Adipocyte (in vitro differentiated cells): ENCODE results near the gene PRKN.

ENCODE experiments used
- DNase-seq: peaks from one replicate; pipeline ENCODE4 v3.0.0-alpha.2; 2015; ENCODE audit warnings: low read depth
- H3K27me3 ChIP-seq: replicated peaks from 2 replicates; pipeline ENCODE4 v1.7.0; 2013; ENCODE audit warnings: mild to moderate bottlenecking, low read length, moderate library complexity; ENCODE audit not compliant: control insufficient read depth, insufficient read depth
- H3K36me3 ChIP-seq: 2 replicates; pipeline ENCODE4 v1.7.0; 2013; ENCODE audit warnings: low read length, mild to moderate bottlenecking, moderate library complexity; ENCODE audit not compliant: control insufficient read depth, insufficient read depth, severe bottlenecking
- H3K4me1 ChIP-seq: 2 replicates; pipeline ENCODE4 v1.7.0; 2013; ENCODE audit warnings: mild to moderate bottlenecking, low read length, moderate library complexity; ENCODE audit not compliant: control insufficient read depth, insufficient read depth
- H3K4me3 ChIP-seq: 2 replicates; pipeline ENCODE4 v1.7.0; 2013; ENCODE audit warnings: mild to moderate bottlenecking, low read length, moderate library complexity
- H3K9ac ChIP-seq: 2 replicates; pipeline ENCODE4 v1.7.0; 2013; ENCODE audit warnings: mild to moderate bottlenecking, low read length, moderate library complexity
- H3K9me3 ChIP-seq: 2 replicates; pipeline ENCODE4 v1.7.0; 2013; ENCODE audit warnings: mild to moderate bottlenecking, low read length, moderate library complexity; ENCODE audit not compliant: control insufficient read depth

Gene PRKN

DNA sequence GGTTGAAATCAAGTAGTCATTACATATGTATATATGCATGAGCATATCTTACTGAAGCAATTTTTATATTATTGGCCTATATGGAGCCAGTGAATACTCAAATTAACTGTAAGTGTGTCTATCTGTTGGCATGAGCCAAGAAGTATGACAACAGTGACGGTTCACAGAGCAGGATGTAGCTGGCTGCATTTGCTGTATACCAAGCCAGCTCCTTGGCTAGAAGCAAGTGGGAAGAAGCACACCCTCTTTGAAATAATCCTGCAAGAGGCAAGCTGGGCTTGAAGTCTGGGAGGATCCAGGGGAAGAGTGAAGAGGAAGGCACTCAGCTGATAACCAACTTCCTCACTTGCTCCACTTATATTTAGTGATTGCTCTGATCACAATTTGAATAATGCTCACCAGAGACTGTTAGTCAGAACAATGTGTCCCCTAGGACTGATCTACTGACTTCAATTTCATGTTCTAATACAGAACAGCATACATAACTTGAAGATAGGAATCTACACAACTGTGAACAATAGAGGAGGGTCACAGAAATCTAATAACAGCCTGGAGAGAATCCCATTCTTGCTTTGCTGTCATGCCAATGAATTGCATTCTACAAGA is 497.3 kb downstream of the PRKN start:
- DNase-seq, result no peak
- no peaks in the 10 kb centered on the region for H3K9me3 ChIP-seq

DNA sequence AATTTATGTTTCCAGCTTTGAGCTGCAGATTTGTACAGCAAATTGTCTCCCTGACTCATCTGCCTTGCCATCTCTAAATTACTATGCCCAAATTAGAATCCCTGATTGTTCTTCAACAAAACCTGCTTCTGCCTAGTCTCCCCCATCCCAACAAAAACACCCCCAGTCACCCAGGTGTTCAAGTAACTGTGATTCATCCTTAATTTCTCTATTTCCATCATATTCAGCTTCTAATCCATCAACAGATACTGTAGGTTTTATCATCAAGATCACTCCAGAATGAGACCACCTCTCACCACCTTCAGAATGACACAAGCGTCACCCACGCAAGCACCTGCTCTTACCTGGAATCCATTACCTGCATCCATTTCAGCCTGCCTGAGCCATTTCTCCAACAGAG is 498.5 kb downstream of the PRKN start:
- Histone ChIP-seq H3K4me3 (no peak overlapping the region), H3K9ac (no peak overlapping the region), H3K4me1 (peaks cover 11% of the 10 kb centered on the region), H3K9me3 (no peaks in the 10 kb centered on the region), H3K36me3 (no peaks in the 10 kb centered on the region), H3K27me3 (no peaks in the 10 kb centered on the region)
- DNase-seq, result no peak

More for the DNA sequence above, 497.3 kb downstream of the PRKN start:
- no peaks in the 10 kb centered on the region for H3K36me3 ChIP-seq
- H3K9ac ChIP-seq, result no peak overlapping the region
- H3K4me1 ChIP-seq, result peaks cover 11% of the 10 kb centered on the region
- H3K4me3 ChIP-seq, result no peak overlapping the region
- no peaks in the 10 kb centered on the region for H3K27me3 ChIP-seq

- peaks cover 11% of the 10 kb centered on the region for H3K4me1 ChIP-seq
- no peak overlapping the region for H3K9ac ChIP-seq
- no peak overlapping the region for H3K4me3 ChIP-seq
- no peaks in the 10 kb centered on the region for H3K9me3 ChIP-seq
- no peaks in the 10 kb centered on the region for H3K27me3 ChIP-seq
- no peaks in the 10 kb centered on the region for H3K36me3 ChIP-seq
- DNase-seq, result no peak
These were observed 500.8 kb downstream of the PRKN start for GRCh38 chr6:162226803-162227202.

GRCh38 chr6:162222521-162222920 is 505.0 kb downstream of the PRKN start:
- H3K9me3 ChIP-seq, result no peaks in the 10 kb centered on the region
- no peak for DNase-seq
- H3K36me3 ChIP-seq, result no peaks in the 10 kb centered on the region
- no peaks in the 10 kb centered on the region for H3K27me3 ChIP-seq
- H3K4me3 ChIP-seq, result no peak overlapping the region
- H3K9ac ChIP-seq, result no peak overlapping the region
- H3K4me1 ChIP-seq, result no peaks in the 10 kb centered on the region

GRCh38 chr6:162220876-162221275 is 506.7 kb downstream of the PRKN start:
- H3K4me3 ChIP-seq, result no peak overlapping the region
- no peaks in the 10 kb centered on the region for H3K9me3 ChIP-seq
- no peaks in the 10 kb centered on the region for H3K27me3 ChIP-seq
- H3K4me1 ChIP-seq, result no peaks in the 10 kb centered on the region
- no peaks in the 10 kb centered on the region for H3K36me3 ChIP-seq
- DNase-seq, result no peak
- no peak overlapping the region for H3K9ac ChIP-seq

- Histone ChIP-seq H3K4me3 (no peak overlapping the region), H3K4me1 (no peaks in the 10 kb centered on the region), H3K36me3 (no peaks in the 10 kb centered on the region), H3K27me3 (no peaks in the 10 kb centered on the region), H3K9me3 (no peaks in the 10 kb centered on the region), H3K9ac (no peak overlapping the region)
- no peak for DNase-seq
These were observed 508.3 kb downstream of the PRKN start for GRCh38 chr6:162219266-162219665.

GRCh38 chr6:162217811-162218493 is 509.6 kb downstream of the PRKN start:
- DNase-seq, result no peak
- no peaks in the 10 kb centered on the region for H3K4me1 ChIP-seq
- no peaks in the 10 kb centered on the region for H3K27me3 ChIP-seq
- no peaks in the 10 kb centered on the region for H3K36me3 ChIP-seq
- H3K9ac ChIP-seq, result no peak overlapping the region
- no peaks in the 10 kb centered on the region for H3K9me3 ChIP-seq
- no peak overlapping the region for H3K4me3 ChIP-seq

GRCh38 chr6:162217058-162217457 is 510.5 kb downstream of the PRKN start:
- Histone ChIP-seq H3K36me3 (no peaks in the 10 kb centered on the region), H3K9ac (no peak overlapping the region), H3K9me3 (no peaks in the 10 kb centered on the region), H3K4me3 (no peak overlapping the region), H3K27me3 (no peaks in the 10 kb centered on the region), H3K4me1 (no peaks in the 10 kb centered on the region)
- no peak for DNase-seq

DNA sequence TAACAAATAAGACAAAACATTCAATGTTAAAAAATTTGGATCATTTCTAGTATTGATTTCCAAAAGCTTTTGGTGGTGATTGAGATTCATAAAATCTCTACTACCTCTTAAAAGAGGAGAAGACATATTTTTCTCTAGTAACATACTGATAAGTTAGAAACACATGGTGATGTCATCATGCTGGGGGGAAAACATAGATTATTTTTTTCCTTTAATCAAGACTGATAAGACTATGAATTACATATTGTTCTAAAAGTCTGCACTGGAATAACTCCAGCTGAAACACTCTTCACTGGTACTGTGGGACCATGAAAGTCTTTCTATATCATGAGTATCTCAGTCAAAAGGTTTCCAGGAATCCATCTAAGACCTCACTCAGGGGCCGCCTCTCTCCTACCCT is 515.8 kb downstream of the PRKN start:
- Histone ChIP-seq H3K9ac (no peak overlapping the region), H3K9me3 (no peaks in the 10 kb centered on the region), H3K27me3 (no peaks in the 10 kb centered on the region), H3K4me3 (no peak overlapping the region), H3K4me1 (no peaks in the 10 kb centered on the region), H3K36me3 (no peaks in the 10 kb centered on the region)
- no peak for DNase-seq

DNA sequence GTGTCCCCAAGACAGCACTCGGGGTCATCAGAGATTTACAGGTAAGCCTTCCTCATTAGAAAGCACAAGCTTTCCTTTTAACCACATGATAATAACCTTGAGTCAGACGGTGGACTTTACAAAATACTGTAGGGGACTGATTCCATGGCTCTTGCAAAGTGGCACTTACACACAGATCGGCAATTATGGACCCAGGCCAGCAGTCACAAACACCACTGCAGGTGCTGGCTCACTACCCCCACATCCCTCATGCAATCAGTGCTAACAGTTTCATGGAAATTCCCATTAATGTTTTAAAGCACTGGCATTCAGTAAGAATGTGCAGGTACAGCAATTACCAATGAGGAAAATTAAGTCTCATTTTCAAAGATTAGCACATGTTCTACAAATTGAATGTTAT is 516.5 kb downstream of the PRKN start:
- no peaks in the 10 kb centered on the region for H3K4me1 ChIP-seq
- H3K4me3 ChIP-seq, result no peak overlapping the region
- H3K9ac ChIP-seq, result no peak overlapping the region
- no peak for DNase-seq
- H3K36me3 ChIP-seq, result no peaks in the 10 kb centered on the region
- no peaks in the 10 kb centered on the region for H3K9me3 ChIP-seq
- no peaks in the 10 kb centered on the region for H3K27me3 ChIP-seq

DNA sequence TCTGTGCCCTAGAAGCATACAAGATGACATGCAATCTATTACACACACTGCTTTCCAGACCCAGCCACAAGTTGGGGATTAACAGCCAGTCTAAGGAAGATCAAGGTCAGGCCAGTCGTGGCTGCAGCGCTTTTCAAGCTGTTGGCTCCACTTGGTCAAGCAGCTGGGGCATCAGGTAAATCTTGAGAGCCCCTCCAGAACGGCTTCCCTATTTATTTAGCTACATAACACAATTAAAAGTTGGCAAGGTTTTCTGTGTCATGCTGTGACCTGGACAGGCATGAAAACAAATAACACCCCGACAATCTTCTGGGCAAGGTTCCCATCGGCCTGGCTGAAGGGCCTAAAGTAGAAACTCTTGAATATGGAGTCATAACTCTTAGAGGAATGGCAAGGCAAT is 524.3 kb downstream of the PRKN start:
- H3K9ac ChIP-seq, result no peak overlapping the region
- H3K9me3 ChIP-seq, result no peaks in the 10 kb centered on the region
- no peaks in the 10 kb centered on the region for H3K36me3 ChIP-seq
- H3K4me1 ChIP-seq, result peaks cover 17% of the 10 kb centered on the region
- no peak for DNase-seq
- no peak overlapping the region for H3K4me3 ChIP-seq
- no peaks in the 10 kb centered on the region for H3K27me3 ChIP-seq
